KOPT-K1 (cell line): Measurements from ENCODE around the gene KRTAP5-8.
"Not testable (repeated sequence)": the region's sequence is repeated elsewhere in the genome, so short reads cannot be mapped to it uniquely, and the experiment has no call there.

Experiments
- H3K27ac ChIP-seq: fragments of 200-600 bp; sonication (generic); 2 replicates; pipeline ENCODE4 v1.5.1; 2016; ENCODE audit warnings: antibody characterized with exemption, mild to moderate bottlenecking, low read depth, low read length; ENCODE audit not compliant: poor library complexity, severe bottlenecking
- H3K36me3 ChIP-seq: fragments of 200-600 bp; sonication (generic); 2 replicates; pipeline ENCODE4 v1.5.1; 2017; ENCODE audit warnings: antibody characterized with exemption, mild to moderate bottlenecking, low read length, moderate library complexity; ENCODE audit not compliant: insufficient read depth
- H3K9me3 ChIP-seq: fragments of 200-600 bp; sonication (generic); 2 replicates; pipeline ENCODE4 v1.5.1; 2017; ENCODE audit warnings: antibody characterized with exemption, low read length, mild to moderate bottlenecking; ENCODE audit not compliant: insufficient read depth, poor library complexity, severe bottlenecking

KRTAP5-8 gene

GRCh38 chr11:71530602-71531001, 7.2 kb upstream of the KRTAP5-8 start:
- Histone ChIP-seq H3K27ac (no peak overlapping the region), H3K9me3 (no peaks in the 10 kb centered on the region), H3K36me3 (no peaks in the 10 kb centered on the region)

DNA sequence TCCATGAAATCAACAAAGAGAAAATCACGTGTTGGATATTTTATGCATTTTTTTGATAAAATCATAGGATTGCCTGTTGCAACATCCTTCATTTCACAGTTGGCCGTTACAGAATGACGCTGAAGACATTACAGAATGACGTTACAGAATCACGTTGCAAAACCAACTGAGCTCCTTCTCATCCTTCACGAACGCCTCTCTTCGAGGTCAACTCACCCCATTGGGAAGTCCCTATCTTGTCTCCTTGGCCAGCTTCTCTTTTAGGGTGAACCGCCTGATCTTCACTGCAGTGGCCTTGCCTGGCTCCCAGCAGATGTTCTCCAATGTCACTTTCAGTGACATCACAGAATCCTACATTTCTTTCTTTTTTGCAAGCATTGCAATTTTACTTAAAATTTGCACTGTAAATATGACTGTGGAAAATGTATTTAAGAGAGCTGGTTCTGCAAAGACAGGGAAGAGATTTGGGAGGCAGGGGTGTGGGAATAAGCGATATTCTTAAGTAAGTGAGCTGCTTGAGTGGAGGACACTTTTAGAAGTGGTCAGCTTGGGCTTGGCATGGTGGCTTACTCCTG, 5.7 kb upstream of the KRTAP5-8 start:
- no peak overlapping the region for H3K27ac ChIP-seq
- H3K36me3 ChIP-seq: no peaks in the 10 kb centered on the region
- H3K9me3 ChIP-seq: no peaks in the 10 kb centered on the region

DNA sequence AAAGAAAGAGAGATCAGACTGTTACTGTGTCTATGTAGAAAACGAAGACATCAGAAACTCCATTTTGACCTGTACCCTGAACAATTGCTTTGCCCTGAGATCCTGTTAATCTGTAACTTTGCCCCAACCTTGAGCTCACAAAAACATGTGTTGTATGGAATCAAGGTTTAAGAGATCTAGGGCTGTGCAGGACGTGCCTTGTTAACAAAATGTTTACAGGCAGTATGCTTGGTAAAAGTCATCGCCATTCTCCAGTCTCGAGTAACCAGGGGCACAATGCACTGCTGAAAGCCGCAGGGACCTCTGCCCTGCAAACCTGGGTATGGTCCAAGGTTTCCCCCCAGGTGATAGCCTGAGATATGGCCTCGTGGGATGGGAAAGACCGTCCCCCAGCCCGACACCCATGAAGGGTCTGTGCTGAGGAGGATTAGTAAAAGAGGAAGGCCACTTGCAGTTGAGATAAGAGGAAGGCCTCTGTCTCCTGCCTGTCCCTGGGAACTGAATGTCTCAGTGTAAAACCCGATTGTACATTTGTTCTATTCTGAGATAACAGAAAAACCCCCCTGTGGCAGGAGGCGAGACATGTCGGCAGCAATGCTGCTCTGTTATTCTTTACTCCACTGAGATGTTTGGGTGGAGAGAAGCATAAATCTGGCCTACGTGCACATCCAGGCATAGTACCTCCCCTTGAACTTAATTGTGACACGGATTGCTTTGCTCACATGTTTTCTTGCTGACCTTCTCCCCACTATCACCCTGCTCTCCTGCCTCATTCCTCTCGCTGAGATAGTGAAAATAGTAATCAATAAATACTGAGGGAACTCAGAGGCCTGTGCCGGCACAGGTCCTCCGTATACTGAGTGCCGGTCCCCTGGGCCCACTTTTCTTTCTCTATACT, 2.9 kb upstream of the KRTAP5-8 start:
- not testable (repeated sequence) for H3K36me3 ChIP-seq, H3K27ac ChIP-seq, H3K9me3 ChIP-seq

DNA sequence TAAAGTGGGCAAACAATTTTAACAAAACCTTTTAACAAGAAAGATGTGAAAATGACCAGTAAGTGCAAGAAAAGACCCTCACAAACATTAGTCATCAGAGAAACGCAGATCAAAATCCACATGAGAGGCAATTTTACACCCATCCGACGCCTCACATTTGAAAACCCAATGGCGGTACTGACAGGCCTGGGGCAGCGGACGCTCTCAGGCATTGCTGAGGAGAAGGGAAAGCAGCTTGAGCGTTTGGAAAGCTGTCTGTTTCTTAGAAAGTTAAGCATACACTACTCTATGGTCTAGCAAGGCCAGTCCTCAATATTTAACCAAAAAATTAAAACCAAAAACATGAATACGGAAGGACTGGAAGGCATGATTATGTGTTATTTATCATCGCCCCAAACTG, 2.0 kb upstream of the KRTAP5-8 start:
- no peaks in the 10 kb centered on the region for H3K36me3 ChIP-seq
- no peak overlapping the region for H3K27ac ChIP-seq
- H3K9me3 ChIP-seq: peaks cover 15% of the 10 kb centered on the region

DNA sequence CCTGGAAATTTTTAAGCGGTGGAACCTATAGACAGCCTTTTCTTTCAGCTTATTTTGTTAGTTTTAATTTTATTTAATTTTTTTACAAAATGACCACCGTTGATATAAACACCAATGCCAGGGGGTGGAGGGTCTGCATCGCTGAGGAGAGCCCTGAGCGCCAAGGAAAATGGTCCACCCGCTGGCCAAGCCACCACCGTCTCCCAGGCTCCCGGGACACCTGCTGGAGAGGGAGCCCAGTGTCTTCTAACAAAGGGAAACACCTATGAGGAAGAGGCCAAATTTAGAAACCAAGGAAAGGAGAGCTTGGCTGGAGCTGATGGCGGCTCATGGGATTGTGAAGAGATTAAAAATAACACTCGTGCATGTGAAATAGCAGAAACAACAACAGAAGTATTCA, 288 bp upstream of the KRTAP5-8 start:
- peaks cover 27% of the 10 kb centered on the region for H3K9me3 ChIP-seq
- no peak overlapping the region for H3K27ac ChIP-seq
- no peaks in the 10 kb centered on the region for H3K36me3 ChIP-seq

- Histone ChIP-seq H3K9me3 (peaks cover 27% of the 10 kb centered on the region), H3K27ac (no peak overlapping the region), H3K36me3 (no peaks in the 10 kb centered on the region)
These were observed 803 bp downstream of the KRTAP5-8 start for GRCh38 chr11:71538666-71538990.

DNA sequence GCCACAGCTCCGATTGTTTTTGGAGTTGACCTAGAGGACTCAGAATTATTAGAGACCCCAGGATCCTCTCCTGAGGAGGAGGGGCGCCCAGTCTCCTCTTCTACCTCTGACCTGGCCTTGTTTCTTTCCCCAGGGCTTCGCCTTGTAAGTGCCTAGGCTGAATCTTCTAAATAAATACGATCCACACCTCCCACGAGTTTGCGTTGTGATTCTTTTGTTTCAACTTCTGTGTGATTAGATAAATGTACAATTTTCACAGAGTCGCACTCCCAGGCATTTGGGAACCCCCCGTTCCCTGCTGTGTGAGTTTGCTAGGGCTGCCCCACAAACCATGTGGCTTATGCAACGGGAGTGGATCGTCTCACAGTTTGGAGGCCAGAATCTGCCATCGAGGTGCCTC, 1.2 kb downstream of the KRTAP5-8 start:
- peaks cover 27% of the 10 kb centered on the region for H3K9me3 ChIP-seq
- no peaks in the 10 kb centered on the region for H3K36me3 ChIP-seq
- H3K27ac ChIP-seq: no peak overlapping the region

DNA sequence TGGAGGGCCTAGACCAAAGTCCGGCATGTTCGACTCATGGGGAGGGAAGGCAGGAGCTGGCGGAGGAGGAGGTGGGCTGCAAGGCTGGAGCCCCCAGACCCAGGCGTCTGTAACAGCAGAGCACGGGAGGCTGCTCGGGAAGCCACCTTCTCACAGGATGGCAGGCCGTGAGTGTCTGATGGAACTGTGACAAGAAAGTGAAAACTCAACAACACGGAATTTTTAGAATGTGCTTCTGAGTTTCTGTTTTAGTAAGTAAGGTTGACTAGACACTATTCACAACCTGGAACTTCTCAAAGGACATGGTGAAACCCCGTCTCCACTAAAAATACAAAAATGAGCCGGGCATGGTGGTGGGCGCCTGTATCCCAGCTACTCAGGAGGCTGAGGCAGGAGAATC, 2.1 kb downstream of the KRTAP5-8 start:
- not testable (repeated sequence) for H3K27ac ChIP-seq, H3K36me3 ChIP-seq
- H3K9me3 ChIP-seq: peaks cover 27% of the 10 kb centered on the region

DNA sequence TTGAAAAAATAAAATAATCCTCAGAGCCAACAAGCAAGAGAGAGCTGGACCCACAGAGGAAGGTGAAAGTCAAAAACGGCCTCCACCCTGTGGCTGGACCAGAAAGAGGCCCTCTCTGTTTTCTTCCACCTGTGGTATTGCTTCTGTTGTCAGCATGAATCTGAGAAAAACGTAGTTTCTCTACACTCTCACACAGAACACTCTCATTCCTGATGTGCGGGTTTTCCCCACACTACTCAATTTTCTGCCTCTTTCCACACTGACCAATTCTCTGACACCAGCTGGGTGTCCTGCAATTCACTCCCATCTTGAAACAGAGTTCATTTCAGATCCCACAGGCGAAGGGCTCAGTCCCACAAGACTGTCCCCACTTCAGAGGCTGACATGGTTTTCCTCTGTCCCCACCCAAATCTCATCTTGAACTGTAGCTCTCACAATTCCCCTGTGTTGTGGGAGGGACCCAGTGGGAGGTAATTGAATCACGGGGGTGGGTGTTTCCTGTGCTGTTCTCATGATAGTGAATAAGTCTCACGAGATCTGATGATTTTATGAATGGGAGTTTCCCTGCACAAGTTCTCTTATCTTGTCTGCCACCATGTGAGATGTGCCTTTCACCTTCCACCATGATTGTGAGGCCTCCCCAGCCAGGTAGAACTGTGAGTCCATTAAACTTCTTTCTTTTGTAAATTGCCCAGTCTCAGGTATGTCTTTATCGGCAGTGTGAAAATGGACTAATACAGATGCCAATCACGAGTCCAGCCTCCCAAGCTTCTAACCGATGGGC, 2.9 kb downstream of the KRTAP5-8 start:
- H3K36me3 ChIP-seq, H3K27ac ChIP-seq: not testable (repeated sequence)
- peaks cover 27% of the 10 kb centered on the region for H3K9me3 ChIP-seq

DNA sequence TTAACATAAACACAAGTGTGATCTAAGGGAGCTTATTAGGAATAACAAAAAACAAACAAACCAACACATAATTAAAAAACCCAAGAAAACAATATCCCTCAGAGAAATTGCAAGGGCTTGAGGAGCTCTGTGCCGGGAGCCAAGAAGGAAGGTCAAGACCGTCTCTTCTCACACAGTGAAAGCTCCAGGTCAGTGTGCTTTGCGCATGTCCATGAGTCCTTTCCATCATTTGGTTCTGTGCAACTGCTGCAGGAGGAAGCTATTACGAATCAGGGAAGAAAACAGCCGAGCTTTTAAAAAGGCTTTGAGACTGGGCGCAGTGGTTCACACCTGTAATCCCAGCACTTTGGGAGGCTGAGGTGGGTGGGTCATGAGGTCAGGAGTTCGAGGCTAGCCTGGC, 4.6 kb downstream of the KRTAP5-8 start:
- no peaks in the 10 kb centered on the region for H3K36me3 ChIP-seq
- peaks cover 27% of the 10 kb centered on the region for H3K9me3 ChIP-seq
- no peak overlapping the region for H3K27ac ChIP-seq

DNA sequence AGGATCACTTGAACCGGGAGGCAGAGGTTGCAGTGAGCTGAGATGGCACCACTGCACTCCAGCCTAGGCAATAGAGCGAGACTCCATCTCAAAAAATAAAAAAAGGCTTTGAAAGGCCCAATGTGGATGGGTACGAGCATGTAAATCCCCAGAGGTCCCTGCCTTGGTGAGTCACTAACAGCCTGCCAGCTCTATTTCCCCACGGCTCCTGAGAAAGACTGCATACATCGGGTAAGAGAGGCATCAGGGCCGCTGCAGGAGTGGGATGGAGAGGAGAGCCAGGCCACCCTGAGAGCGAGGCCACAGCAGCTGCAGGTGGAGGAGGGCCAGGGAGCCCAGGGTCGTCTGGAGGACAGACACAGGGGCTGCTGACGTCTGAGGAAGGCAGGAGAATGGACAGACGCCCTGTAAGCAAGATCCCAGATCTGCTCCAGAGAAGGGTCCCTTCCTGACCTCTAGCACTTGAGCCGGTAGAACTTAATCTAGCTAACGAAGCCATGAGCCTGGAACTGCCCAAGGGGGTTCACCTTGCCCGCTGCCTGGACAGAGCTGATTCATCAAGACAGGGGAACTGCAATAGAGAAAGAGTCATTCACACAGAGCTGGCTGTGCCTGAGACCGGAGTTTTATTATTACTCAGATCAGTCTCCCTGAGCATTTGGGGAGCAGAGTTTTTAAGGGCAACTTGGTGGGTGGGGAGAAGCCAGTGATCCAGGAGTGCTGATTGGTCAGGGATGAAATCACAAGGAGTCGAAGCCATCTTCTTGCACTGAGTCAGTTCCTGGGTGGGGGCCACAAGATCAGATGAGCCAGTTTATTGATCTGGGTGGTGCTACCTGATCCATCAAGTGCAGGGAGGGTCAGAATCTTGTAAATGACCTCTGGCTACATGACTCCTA, 5.3 kb downstream of the KRTAP5-8 start:
- no peak overlapping the region for H3K27ac ChIP-seq
- peaks cover 27% of the 10 kb centered on the region for H3K9me3 ChIP-seq
- no peaks in the 10 kb centered on the region for H3K36me3 ChIP-seq

DNA sequence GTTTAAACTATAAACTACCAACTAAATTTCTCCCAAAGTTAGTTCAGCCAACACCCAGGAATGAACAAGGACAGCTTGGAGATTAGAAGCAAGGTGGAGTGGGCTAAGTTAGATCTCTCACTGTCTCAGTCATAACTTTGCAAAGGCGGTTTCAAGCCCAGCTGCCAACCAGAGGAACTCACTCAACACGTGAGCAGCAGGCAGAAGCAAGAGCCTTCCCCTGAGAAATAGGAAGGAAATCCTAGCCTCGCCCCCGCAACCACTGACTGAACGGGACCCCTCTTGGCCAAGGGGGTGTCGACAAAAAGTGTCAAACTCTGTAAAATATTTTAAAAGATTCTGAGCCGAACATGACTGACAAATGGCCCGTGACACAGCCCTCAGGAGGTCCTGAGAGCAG, 6.0 kb downstream of the KRTAP5-8 start:
- peaks cover 27% of the 10 kb centered on the region for H3K9me3 ChIP-seq
- H3K27ac ChIP-seq: no peak overlapping the region
- H3K36me3 ChIP-seq: no peaks in the 10 kb centered on the region

GRCh38 chr11:71544525-71545214, 6.8 kb downstream of the KRTAP5-8 start:
- no peaks in the 10 kb centered on the region for H3K36me3 ChIP-seq
- H3K9me3 ChIP-seq: peaks cover 21% of the 10 kb centered on the region
- H3K27ac ChIP-seq: no peak overlapping the region

GRCh38 chr11:71545405-71545966, 7.7 kb downstream of the KRTAP5-8 start:
- Histone ChIP-seq H3K36me3 (no peaks in the 10 kb centered on the region), H3K27ac (no peak overlapping the region), H3K9me3 (peaks cover 15% of the 10 kb centered on the region)
